Measurements from ENCODE around the gene AMER2.
"Not testable (repeated sequence)": the region's sequence is repeated elsewhere in the genome, so short reads cannot be mapped to it uniquely, and the experiment has no call there.

The AMER2 gene

DNA sequence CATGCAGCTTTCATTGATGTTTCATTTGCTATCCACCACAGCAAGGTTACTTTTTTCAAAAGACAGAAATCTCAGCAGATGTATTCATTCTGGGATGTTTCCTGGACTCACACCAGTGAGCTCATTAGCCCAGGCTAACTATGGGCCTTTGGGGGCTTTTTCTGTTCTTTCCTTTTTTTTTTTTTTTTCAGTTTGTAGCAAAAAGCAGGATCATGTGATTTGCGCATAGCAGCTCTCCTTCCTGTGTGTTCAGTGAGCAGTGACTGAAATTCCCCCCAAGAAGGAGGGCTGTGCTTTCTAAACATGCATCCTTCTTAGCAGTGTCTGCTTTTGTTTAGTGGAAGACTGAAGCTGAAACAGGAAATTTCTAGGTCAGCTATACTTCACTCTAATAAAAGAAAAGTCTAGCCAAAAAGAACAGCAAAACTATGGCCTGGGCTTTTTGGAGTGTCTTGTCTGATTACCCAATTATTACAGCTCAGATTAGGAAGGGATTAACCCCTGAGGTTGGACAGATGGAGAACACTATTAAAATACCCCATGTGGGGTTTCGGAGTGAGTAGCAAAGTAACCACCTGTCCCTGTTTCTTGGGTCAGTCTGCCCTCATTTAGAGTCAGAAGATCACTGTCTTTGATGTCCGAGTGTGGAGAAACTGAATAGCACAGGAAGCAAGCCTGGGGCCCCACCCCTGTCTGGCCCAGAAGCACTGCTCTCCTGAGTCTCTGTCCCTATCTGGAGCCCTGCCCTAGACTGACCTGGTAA, 8.9 kb upstream of the AMER2 start:
- no peak for DNase-seq

DNA sequence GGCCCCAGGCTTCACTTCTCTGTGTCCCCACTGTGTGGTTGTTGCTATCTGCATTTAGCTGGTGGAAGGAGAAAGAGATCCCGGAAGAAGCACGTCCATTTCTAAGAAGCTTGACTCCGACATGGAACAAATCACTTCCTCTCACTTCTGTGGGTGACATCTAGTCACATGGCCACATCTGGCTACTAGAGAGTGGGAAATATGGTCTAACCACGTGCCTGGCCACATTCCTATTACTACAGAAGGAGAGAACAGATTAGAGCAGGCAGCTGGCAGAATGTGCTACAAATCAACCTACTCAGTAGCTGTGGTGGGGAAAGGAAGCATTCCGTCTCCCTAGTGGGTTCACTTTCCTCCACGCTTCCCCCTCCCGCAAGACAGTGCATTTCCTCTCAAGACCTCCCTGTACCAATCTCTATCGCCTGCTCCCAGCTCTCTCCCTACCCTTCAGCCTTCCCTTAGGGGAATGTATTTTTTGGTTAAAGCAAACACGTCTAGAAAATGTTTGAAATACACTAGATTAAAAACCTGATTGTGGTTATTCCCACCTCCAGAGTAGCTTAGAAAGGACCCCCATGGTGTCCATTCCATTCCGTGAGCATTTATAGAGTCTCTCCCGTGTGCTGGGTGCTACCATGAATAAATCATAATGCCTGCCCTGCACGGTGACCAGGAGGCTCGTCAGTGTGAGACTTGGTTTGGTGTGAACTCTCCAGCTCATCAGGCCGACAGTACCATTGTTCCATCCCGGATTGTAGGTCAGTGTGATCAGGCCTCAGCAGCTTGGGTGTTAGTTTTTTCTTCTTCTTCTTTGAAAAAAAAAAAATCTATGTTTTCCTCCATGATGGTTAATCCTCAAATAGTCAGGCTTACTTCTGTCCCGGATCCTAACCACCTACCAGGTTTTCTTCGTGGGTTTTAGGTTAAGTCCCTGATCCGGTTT, 8.0 kb upstream of the AMER2 start:
- DNase-seq, result no peak

DNA sequence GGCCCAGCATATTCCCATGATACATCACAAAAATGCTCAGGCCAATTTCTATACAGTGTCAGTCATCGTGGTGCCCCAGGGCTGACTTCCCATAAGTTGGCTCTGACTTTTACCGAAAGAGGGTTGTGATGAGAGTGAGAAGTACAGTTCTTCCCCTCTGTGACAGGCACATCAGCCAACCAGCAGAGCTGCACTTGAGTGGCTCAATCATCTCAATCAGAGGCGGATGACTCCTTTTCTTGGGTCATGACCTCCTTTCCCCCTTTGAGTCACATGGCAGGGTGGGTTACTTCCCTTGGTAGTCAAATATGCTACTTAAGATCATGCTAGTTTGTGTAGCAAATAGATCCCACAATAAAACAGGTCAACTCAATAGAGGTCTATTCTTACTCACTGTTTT, 6.9 kb upstream of the AMER2 start:
- no peak for DNase-seq

DNA sequence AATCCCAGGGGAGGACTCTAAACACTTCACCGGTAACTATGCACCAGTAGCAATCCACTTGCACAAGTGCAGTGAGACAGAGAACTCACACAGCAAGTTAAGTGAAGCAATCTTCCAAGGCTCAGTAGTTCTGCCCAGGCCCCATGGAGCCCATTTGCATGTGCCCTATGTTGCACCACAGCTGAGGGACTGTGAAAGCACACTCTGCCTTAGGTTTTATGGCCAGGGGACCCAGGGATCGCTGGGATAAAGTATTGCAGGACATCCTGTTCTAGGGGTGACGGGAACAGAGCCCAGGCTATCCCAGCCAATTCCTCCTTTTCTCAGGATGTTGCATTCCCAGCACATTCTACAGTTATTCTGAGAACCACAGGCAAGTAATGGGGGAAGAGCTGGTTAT, 6.0 kb upstream of the AMER2 start:
- DNase-seq, result no peak

DNA sequence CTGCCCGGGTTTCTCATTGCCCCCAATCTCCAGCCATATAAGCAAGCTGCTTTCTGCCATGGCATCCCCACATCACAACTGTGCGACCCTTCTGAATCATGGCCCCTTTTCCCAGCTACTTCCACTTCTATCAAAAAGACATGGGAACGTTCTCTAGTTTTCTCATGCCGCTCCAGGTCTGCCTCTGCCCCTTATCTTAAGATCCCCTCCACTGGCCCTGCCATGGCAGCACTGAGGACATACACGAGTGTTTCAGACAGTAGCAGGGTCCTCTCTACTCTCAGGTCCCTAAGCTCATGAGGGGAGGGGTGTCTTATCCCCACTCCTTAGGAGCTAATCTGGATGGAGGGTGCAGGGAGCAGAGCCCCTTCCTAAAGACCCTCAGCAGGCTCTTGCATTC, 5.5 kb upstream of the AMER2 start:
- DNase-seq, result no peak

DNA sequence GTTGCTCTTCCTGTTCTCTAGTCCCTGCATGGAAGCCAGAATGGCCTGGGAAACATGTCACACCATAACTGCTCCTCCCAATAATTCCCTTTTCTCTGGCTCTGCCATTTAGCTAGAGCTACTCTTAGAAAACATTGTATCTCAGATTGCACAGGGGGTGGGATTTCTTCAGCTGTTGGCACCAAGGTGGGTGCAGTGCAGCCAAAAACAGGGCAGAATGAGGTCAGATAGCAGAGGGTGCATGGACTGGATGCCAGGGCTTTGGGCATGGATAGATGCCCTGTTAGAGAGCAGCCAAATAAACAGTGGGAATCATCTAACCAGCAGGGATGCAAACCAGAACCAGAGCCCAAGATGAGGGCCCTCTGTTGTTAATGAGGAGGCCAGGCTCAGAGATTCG, 4.9 kb upstream of the AMER2 start:
- no peak for DNase-seq

DNA sequence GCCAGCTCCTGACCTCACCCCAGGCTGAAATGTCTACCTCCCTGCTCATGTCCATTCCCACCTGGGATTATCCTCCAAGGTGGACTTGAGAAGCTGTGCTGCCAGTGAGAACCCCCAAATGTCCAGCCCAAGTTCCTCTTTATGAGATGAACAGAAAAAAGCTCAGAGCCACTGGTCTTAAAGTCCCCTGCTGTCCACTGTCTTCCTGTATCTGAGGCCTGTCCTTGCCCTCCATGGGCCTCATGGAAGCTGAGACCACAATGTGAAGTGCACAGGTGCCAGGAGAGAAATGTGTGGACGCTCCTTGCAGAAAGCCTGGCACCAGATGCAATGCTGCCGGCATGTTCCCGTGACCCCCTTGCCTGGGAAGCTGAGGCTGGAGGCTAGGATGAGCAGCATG, 3.3 kb upstream of the AMER2 start:
- no peak for DNase-seq

DNA sequence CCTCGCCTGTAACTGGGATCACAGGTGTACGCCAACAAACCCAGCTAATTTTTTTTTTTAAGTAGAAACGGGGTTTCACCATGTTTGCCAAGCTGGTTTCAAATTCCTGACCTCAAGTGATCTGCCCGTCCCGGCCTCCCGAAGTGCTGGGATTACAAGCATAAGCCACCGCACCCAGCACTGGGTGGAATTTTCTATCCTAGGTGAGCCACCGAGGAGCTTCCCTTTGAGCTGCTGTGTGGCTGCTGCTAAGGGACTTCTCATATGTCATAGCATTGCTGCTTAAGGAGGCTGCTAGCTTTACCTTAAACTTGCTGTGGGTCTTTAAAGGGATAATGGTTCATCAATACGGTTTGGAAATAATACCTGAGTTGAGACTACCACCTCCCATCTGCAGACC, 2.9 kb upstream of the AMER2 start:
- no peak for DNase-seq

DNA sequence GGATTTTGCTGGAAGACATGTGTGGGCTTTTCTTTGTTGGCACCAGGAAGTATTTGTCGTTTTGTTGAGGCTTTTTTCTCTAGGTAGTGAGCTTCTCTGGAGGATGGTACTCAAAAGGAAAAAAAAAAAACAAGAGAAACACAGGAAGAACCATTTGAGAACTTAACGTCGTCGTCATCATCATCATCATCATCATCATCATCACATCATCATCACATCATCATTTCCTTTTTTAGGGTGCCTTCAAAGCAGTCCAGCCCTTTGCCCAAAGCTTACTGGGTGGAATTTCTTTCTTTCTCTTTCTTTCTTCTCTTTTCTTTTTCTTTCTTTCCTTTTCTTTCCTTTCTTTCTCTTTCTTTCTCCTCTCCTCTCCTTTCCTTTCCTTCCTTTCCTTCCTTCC, 2.2 kb upstream of the AMER2 start:
- no peak for DNase-seq

DNA sequence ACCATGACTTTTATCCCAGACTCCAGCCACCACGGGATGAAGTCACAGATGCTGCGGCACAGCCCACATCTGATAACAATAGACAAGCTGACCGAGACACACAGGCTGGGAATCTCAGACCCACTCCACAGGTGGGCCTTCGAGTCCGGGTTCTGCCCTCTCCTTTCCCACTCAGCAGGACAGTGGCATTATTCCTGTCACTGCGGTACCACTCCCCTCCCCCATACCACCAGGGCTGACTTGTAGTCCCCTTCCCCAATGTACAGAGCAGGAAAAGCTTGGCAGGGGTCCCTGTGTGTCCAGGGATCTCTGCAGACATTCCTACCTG, 179 bp upstream of the AMER2 start:
- DNase-seq, result no peak

DNA sequence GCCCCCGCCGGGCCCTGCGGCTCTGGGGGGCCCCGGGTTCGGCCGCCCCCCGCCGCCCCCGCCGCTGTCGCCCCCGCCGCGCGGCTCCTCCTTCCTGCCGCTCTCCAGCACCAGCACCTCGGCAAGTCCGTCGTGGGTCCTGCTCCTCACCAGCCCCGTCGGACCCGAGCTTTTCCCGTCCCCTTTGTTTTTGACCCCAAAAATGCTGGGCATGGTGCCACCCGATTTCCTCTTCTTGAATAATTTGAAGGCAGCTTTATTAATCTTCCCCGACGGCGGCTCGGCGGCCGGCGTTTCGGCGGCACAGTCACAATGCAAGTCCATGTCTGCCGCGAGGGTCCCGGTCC, 945 bp downstream of the AMER2 start:
- no peak for DNase-seq

DNA sequence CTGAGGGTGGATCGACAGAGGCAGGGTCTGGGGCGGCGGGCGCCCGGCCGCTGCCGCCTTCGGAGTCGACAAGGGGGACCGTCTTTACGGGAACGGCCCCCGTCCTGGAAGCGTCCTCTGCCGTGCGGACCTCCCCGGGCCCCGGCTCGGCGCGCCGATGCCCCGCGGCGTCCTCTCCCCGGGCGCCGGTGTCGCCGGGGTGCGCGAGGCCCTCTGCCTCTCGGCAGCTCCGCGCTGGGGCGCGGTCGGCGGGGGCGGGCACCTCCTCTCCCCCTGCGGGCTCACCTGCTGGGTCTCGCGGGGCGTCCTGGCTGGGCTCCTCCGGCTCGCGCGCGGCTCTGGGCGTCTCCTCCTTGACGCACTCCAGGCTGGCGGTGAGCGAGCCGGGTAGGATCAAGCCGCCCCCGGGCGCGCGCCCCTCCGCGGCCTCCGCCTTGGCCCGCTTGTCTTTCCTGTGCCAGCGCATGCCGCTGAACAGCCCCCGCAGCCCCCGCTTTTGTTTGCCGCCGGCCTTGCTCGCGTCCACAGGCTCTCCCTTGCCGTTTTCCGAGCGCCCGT, 1.5 kb downstream of the AMER2 start:
- DNase-seq, result no peak

DNA sequence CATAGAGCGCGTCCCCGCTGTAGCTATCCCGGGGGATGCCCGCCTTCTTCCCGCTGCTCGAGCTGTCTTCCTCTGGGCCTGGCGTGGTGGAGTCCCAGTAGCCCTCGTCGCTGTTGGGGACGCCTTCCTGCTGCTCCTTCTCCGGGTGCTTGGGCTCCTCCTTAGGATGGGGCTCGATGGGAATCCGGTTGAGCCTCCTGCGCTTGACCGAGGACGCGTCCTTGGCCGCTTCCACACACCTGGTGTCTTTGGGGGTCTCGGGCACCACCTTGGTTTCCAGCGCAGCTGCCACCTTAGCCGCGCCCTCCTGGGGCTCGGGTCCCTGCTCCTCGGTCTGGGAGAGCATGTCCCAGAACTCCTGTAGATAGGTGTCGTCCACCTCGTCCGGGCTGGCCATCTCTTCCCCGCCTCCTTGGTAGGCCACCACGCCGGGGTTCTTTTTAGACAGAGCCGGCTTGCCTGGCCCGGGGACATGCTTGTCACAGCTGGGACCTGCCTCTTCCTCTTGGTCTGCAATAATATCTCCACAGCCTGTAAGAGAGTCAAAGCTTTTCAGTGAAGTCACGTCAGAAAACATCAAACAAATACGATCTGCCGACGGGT, 2.0 kb downstream of the AMER2 start:
- no peak for DNase-seq

DNA sequence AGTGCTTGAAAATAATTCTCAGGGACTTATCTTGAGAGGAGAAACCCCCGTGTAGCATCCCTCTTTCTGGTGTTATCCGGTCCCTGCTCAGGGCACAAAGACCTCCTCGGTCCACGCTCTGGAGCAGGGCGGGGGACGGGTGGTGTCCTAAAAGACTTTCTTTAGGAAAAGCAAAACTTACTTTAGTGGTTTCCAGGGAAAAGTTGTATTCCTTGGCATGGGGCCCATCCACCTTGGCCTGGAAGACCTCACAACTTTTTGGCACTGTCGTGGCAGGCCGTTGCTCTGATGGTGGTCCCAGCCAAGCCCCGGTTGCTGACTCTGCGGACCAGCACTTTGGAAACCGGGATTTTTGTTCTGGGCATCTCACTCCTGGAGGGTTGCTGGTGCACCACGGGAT, 2.7 kb downstream of the AMER2 start:
- no peak for DNase-seq

DNA sequence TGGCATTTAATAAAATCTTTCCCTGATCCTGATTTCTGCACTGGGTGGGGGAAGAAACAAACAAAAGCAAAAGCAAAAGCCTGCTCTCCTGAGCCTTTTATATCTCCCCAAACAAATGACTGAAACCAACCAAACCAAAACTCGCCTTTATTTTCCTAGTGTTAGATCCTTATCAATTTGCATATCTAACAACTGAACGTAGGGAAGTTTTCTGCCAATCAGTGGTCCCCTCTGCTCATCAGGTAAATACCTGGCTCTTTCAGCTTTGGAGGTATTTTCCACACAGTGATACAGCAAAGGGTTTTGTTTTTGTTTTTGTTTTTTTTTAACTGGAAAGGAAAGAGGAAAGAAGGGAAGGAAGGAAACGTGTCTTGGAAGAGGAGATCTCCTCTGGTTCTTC, 3.3 kb downstream of the AMER2 start:
- DNase-seq, result no peak

DNA sequence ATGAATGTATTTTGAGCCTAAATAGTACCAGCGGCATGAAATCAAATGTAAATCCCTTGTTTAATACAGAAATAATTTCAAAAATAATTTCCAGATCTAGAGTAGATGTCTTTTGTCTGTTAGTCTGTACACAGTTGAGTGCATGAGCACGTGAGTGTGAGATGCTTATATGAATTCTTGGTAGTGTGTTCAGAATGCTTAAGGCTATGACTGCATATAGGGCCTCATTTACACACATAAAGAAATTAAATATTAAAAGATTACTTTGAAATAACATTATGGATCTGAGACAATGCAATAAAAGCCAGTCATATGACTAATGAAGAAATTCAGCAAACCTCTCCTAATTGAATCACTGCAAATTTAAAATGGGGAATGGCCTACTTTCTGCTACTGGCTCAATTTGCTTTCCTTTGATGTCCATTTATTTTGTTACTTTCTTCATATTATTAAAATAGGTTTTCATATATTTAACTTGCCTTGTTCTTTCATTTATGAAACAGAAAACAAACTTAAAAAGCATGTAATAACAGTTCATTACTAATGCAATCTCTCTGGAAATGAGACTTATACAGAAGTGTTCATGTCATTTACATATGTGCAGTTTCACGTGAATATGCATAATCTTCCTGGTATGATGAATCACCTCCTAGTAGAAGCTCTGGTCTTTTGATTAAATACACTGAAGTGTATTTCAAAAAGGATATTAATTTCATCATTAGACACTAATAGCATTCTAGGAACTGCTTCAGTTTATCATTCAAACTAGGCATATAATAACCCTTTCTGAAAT, 4.5 kb downstream of the AMER2 start:
- no peak for DNase-seq

DNA sequence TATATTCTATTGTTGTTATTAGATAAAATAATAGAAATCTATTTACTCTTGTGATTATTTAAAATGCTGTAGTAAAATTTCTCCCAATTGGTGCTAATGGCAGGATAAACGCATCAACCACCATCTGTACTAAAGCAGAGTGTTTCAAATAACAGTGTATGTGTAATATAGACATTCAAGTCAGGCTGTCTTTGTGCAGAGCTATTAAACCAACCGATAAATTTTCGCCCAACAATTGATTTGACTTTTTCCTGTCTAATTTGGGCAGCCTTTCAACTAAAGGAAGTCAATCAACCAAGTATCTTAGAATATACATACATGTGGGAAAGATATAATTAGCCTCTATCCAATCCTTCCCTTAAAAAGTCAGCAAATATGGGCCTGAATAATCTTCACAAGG, 5.8 kb downstream of the AMER2 start:
- DNase-seq, result no peak

DNA sequence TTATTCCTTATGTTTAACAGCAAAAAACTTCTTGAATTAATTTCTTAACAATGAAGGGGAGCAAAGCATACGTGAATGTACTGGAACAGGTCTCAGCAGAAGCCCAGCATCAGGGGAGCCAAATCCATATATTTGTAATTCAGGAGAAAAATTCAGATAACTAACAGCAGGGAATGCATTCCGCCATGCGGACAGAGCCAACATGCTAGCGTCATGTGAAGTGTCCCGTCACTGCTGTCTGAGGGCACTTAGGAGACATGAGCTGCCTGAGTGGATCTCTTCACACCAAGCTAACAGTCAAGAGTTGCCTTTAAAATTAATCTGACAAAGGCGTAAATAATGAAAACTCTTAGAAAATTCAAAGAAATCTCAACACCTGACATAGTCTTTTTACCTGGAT, 6.4 kb downstream of the AMER2 start:
- no peak for DNase-seq

DNA sequence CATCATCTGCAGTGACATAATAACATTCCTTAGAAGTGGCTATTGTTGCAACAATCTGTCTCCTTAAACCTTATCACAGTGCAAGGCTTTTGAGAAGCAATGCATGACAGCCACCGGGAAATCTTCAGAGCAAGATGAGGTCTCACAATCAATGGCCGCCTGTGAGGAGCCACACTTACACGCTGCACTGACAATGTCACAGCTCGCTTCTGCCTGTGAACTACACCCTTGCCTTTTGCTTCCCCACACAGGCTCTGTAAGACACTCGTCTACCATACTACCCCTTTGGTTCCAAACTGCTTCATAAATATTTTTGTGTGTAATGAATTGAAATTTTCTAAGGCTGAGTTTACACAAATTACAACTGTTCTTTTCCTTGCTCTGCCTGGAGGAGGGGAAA, 6.9 kb downstream of the AMER2 start:
- DNase-seq, result not testable (repeated sequence)

DNA sequence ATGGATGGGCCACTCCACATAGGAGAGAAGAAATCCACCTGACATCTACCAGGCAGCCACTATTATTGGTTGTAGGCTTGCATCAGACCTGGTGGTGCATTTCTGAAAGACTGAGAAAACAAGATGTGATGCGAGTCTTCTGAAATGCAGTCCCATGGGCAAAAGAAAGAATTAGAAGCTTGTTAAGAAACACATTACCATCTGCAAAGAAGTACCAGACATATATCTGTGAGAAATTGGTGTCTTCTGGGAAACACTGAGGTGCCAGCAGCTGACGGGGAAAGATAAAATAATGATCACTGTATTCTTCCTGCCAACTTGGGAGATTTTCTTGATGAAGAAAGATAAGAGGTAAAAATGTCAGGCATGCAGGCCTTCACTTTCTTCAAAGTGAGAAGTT, 14.4 kb downstream of the AMER2 start:
- DNase-seq, result no peak

DNA sequence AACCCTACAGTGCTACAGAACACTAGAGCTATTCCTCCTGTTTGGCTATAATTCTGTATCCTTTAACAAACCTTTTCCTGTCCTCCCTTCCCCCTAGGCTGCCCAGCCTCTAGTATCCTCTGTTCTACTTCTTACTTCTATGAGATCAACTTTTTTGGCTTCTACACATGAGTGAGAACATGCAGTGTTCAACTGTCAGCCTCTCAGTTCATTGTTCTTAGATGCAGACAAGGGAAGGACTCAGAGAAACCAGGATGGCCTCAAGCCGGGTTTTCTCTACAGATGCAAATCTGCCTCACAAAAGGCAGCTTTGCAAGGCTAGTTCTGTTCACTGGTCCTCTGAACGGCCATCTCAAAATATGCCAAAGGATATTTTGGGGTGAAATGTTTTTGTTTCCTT, 18.4 kb downstream of the AMER2 start:
- no peak for DNase-seq

DNA sequence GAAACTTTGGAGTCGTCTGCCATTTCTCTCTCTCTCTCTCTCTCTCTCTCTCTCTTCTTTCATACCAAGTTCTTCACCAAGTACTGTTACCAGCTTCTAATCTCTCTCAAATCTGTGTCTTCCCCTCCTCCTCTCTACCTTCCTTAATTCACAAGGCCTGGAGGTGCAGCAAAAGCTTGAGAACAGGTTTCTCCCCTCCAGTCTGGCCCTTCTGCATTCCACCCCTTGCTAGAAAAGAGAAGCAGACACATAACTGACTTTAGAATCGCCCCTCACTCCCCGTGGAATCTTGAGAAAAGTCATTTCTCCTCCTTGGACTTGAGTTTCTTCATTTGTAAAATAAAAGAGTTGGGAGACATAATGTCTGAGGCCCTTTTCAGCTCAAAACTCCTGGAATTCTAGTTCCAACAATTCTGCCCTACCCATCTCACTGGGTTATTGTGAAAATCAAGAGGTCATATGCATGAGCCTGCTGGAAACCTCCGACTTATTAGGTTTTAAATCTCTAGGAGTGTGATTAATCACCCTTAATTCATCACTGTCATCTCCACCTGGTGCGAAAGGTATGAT, 20.4 kb downstream of the AMER2 start:
- no peak for DNase-seq

DNA sequence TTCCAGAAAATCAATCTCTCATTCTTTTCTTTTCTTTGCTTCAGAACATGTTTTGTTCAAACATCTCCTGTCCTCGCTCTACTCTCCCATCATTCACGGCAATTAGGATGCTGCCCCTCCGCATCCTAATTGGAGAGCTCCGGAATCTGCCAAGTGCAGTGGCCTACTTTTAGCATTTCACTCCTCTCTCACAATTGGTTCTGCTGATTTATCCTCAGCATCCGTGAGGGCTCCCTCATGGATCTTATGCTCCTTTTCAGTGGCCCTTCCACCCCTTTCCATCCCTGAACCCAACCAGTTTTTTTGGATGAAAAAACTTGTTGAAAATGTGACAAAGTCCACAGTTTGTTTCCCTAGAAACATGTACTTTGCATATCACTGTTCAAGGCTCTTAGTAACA, 22.4 kb downstream of the AMER2 start:
- no peak for DNase-seq
